ENCODE results near the gene LAMB1.

DNA sequence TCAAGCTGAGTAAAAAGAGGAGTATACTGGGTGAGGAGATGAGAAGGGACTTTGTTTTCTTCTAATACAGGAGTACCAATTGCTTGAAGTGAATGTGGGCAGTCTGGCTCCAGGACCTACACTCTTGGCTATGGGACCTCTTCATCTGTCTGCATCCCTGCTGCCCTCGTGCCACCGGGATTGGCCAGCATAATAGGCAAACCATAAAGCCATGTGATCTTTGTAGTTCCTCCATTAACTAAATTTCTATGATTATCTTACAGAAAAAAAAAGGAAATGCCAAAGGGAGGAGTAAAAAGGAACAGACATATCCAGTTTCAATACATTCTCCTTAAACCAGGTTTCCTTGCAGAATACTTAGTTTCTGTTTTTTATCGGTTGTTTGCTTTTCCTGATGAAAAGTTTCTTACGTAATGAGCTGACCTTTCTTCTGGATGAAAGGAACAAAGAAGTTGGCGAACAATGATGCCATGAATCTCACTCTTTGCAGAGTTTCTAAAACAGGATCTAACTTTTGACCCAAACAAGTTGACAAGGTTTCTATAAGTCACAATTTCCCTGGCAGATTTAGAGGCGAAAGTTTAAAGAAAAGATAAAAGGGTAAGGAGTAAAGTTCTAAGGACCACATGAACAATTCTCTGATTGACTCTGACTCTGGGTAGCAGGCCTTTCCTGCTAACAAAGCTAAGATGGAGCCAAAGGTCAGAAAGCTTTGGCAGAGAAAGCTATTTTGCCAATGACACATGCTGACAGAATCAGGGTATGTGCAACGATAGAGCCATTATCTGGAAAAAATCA lies 54.1 kb downstream of the LAMB1 start:
- TF ChIP-seq, protein P1, sequence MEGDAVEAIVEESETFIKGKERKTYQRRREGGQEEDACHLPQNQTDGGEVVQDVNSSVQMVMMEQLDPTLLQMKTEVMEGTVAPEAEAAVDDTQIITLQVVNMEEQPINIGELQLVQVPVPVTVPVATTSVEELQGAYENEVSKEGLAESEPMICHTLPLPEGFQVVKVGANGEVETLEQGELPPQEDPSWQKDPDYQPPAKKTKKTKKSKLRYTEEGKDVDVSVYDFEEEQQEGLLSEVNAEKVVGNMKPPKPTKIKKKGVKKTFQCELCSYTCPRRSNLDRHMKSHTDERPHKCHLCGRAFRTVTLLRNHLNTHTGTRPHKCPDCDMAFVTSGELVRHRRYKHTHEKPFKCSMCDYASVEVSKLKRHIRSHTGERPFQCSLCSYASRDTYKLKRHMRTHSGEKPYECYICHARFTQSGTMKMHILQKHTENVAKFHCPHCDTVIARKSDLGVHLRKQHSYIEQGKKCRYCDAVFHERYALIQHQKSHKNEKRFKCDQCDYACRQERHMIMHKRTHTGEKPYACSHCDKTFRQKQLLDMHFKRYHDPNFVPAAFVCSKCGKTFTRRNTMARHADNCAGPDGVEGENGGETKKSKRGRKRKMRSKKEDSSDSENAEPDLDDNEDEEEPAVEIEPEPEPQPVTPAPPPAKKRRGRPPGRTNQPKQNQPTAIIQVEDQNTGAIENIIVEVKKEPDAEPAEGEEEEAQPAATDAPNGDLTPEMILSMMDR (conservative IDR thresholded peaks at IDR 0.05; ENCODE audit: low read length): no peak
- no peak for TF ChIP-seq EZH2phosphoT487 (IDR thresholded peaks at IDR 0.05; ENCODE audit: borderline replicate concordance, low read depth, low read length)
